Suprapubic skin (tissue), 4 donors: Measurements from ENCODE around the gene PANK4.

Experiments used
- POLR2A ChIP-seq, 2 donors: fragments of 450-650 bp; IDR thresholded peaks; one replicate each; pipeline ENCODE4 v1.6.1; 2017; ENCODE audit warnings: antibody characterized with exemption in 2 of 2, mild to moderate bottlenecking in 2 of 2, moderate library complexity in 2 of 2
- POLR2AphosphoS5 ChIP-seq, 3 donors: sonication (generic); formaldehyde crosslinking; IDR thresholded peaks; one replicate each; pipeline ENCODE4 v1.6.1; 2017; ENCODE audit warnings: antibody characterized with exemption in 3 of 3
- TF ChIP-seq, protein P1 (sequence below), 2 donors: fragments of 200-600 bp in 1 of 2; fragments of 450-650 bp in 1 of 2; sonication (generic) in 1 of 2; IDR thresholded peaks; one replicate each; pipeline ENCODE4 v1.5.1; 2016 to 2019; ENCODE audit warnings: antibody characterized with exemption in 2 of 2, mild to moderate bottlenecking in 1 of 2, moderate library complexity in 1 of 2

DNA sequence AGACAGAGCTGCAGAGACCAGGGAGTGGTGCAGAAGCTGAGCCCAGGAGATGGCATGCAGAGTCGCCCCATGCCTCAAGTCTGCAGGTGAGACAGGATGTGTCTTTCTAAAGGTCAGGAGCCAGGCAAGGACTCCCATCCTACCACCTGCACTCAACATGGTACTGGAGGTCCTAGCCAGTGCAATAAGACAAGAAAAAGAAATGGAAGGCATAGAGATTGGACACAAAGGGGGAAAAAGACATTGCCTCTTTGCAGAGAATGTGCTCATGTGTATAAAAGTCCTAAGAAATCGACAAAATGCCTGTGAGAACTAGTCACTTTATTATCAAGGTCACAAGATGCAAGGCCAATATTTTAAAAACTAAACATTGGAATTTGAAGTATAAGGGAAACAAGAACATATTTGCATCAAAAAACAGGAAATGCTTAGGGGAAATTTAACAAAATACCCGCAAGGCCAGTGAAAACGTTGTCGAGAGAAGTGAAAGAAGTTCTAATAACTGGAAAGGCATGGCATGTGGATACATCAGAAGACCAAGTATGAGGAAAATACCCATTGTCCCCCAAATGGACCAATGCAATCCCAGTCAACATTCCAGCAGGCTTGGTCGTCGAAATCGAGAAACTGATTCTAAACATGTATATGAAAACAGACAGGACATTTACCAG is 47.0 kb upstream of the PANK4 start:
- TF ChIP-seq, protein P1, sequence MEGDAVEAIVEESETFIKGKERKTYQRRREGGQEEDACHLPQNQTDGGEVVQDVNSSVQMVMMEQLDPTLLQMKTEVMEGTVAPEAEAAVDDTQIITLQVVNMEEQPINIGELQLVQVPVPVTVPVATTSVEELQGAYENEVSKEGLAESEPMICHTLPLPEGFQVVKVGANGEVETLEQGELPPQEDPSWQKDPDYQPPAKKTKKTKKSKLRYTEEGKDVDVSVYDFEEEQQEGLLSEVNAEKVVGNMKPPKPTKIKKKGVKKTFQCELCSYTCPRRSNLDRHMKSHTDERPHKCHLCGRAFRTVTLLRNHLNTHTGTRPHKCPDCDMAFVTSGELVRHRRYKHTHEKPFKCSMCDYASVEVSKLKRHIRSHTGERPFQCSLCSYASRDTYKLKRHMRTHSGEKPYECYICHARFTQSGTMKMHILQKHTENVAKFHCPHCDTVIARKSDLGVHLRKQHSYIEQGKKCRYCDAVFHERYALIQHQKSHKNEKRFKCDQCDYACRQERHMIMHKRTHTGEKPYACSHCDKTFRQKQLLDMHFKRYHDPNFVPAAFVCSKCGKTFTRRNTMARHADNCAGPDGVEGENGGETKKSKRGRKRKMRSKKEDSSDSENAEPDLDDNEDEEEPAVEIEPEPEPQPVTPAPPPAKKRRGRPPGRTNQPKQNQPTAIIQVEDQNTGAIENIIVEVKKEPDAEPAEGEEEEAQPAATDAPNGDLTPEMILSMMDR (IDR thresholded peaks at IDR 0.05), result no peak
- TF ChIP-seq POLR2AphosphoS5 (IDR thresholded peaks at IDR 0.05) (no peak), POLR2A (IDR thresholded peaks at IDR 0.05) (no peak)
